Thoracic aorta (tissue), 2 donors: Measurements from ENCODE around the gene CTXN1. TPM values are rescaled to one million over a fixed set of nuclear protein-coding genes. Genes with fewer than 3 reads are reported as not detected.

Experiments used
- ATAC-seq: fragments of 150-250 bp; one replicate; pipeline ENCODE4 v1.8.0; 2017; ENCODE audit warnings: low read depth; ENCODE audit not compliant: insufficient number of reproducible peaks, low FRiP score
- DNase-seq: peaks from one replicate; pipeline ENCODE4 v3.0.0-alpha.2; 2020; ENCODE audit warnings: low spot score
- H3K27ac ChIP-seq, 2 donors: fragments of 200-600 bp; sonication (generic); 1 replicate in 1 of 2; 2 replicates in 1 of 2; pipeline ENCODE4 v1.5.1; 2016; ENCODE audit warnings: mild to moderate bottlenecking in 2 of 2, moderate library complexity in 2 of 2
- H3K27me3 ChIP-seq: fragments of 200-600 bp; sonication (generic); replicated peaks from 2 replicates; pipeline ENCODE4 v1.6.0; 2016; ENCODE audit warnings: mild to moderate bottlenecking; ENCODE audit not compliant: insufficient read depth
- H3K36me3 ChIP-seq: fragments of 200-600 bp; sonication (generic); one replicate; pipeline ENCODE4 v1.5.1; 2016
- H3K4me1 ChIP-seq, 2 donors: fragments of 200-600 bp; sonication (generic); 1 replicate in 1 of 2; 2 replicates in 1 of 2; pipeline versions ENCODE4 v1.5.1 to v1.6.0; 2016; ENCODE audit warnings: low read depth in 2 of 2, mild to moderate bottlenecking in 1 of 2; ENCODE audit not compliant: control insufficient read depth in 1 of 2
- H3K4me3 ChIP-seq: fragments of 200-600 bp; sonication (generic); 2 replicates; pipeline ENCODE4 v1.5.1; 2016; ENCODE audit warnings: mild to moderate bottlenecking
- H3K9me3 ChIP-seq: fragments of 200-600 bp; sonication (generic); 2 replicates; pipeline ENCODE4 v1.5.1; 2016
- CTCF ChIP-seq: fragments of 200-600 bp; sonication (generic); IDR thresholded peaks from one replicate; pipeline ENCODE4 v1.5.1; 2019; ENCODE audit warnings: antibody characterized with exemption
- total RNA-seq, 2 donors: library from RNA; depleted of rRNA; stranded (reverse); fragments of >200 nt; gene quantifications; one replicate each; pipeline versions ENCODE4 v1.1.0 to v1.2.3, GENCODE V29; 2016

CTXN1 gene
- total RNA-seq, 2 donors from 2014 or later = 0.54 TPM; not detected in 1

- H3K27me3 ChIP-seq = no peaks in the 10 kb centered on the region
- H3K4me1 ChIP-seq = peaks cover 0 to 4% of the 10 kb centered on the region in 2 donors
- H3K36me3 ChIP-seq = no peaks in the 10 kb centered on the region
- no peak overlapping the region for H3K4me3 ChIP-seq
- no peaks in the 10 kb centered on the region for H3K9me3 ChIP-seq
- no peak for TF ChIP-seq CTCF
- ATAC-seq = no peak
- DNase-seq = no peak
- H3K27ac ChIP-seq = no peak overlapping the region
These were observed 46.7 kb downstream of the CTXN1 start for GRCh38 chr19:7879111-7879807.

- H3K4me1 ChIP-seq = peaks cover 0 to 14% of the 10 kb centered on the region in 2 donors
- H3K27me3 ChIP-seq = peaks cover 6% of the 10 kb centered on the region
- no peaks in the 10 kb centered on the region for H3K9me3 ChIP-seq
- no peaks in the 10 kb centered on the region for H3K36me3 ChIP-seq
- ATAC-seq = no peak
- H3K4me3 ChIP-seq = no peak overlapping the region
- DNase-seq = no peak
- H3K27ac ChIP-seq = no peak overlapping the region
- TF ChIP-seq CTCF = no peak
These were observed 48.6 kb downstream of the CTXN1 start for GRCh38 chr19:7877249-7877836.

- H3K4me3 ChIP-seq = no peak overlapping the region
- ATAC-seq = no peak
- no peak for TF ChIP-seq CTCF
- no peak for DNase-seq
- no peaks in the 10 kb centered on the region for H3K36me3 ChIP-seq
- peaks cover 8 to 24% of the 10 kb centered on the region in 2 donors for H3K4me1 ChIP-seq
- no peak overlapping the region for H3K27ac ChIP-seq
- H3K27me3 ChIP-seq = peaks cover 6% of the 10 kb centered on the region
- H3K9me3 ChIP-seq = no peaks in the 10 kb centered on the region
These were observed 51.0 kb downstream of the CTXN1 start for GRCh38 chr19:7874897-7875273.

Other genes with a start within 250 kb of the CTXN1 start
- under 1 TPM in 1 of 2 donors, not detected in 1; 0.92 TPM for gene MCEMP1, start 249.0 kb downstream of the CTXN1 start, total RNA-seq
- 10 to 100 TPM; 69.8 to 70.0 TPM for gene TRAPPC5, start 245.3 kb downstream of the CTXN1 start, total RNA-seq
- gene FCER2, start 224.0 kb downstream of the CTXN1 start, total RNA-seq = 1 to 10 TPM; 1.4 to 1.5 TPM
- 1 to 10 TPM in 1 of 2 donors, under 1 TPM in 1; 0.49 to 6.2 TPM for gene CLEC4G, start 194.0 kb downstream of the CTXN1 start, total RNA-seq
- 10 to 100 TPM in 1 of 2 donors, 1 to 10 TPM in 1; 6.8 to 14.2 TPM for gene CD209, start 178.6 kb downstream of the CTXN1 start, total RNA-seq
- gene CLEC4M, start 162.9 kb downstream of the CTXN1 start, total RNA-seq = not detected
- 10 to 100 TPM; 12.1 to 16.8 TPM for gene EVI5L, start 95.9 kb downstream of the CTXN1 start, total RNA-seq
- gene PRR36, start 51.7 kb downstream of the CTXN1 start, total RNA-seq = not detected
- gene LRRC8E, start 37.6 kb downstream of the CTXN1 start, total RNA-seq = under 1 TPM in 1 of 2 donors, not detected in 1; 0.14 TPM
- 10 to 100 TPM; 15.2 to 16.9 TPM for gene MAP2K7, start 22.3 kb downstream of the CTXN1 start, total RNA-seq
- gene TGFBR3L, start 11.3 kb downstream of the CTXN1 start, total RNA-seq = not detected
- gene SNAPC2, start 5.8 kb downstream of the CTXN1 start, total RNA-seq = 10 to 100 TPM; 13.3 to 26.1 TPM
- gene TIMM44, start 17.5 kb upstream of the CTXN1 start, total RNA-seq = 10 to 100 TPM; 51.2 to 77.6 TPM
- gene ELAVL1, start 79.5 kb upstream of the CTXN1 start, total RNA-seq = 10 to 100 TPM; 33.6 to 39.2 TPM
- gene CCL25, start 126.6 kb upstream of the CTXN1 start, total RNA-seq = not detected
- not detected for gene FBN3, start 223.5 kb upstream of the CTXN1 start, total RNA-seq